HG02588 (cell line): ENCODE results near the gene PPAT.

Source experiments
- ATAC-seq: cut with Tn5 transposase; IDR thresholded peaks from one replicate; pipeline ENCODE4 v1.9.1; 2021; ENCODE audit warnings: mild to moderate bottlenecking, moderate library complexity; ENCODE audit not compliant: unreplicated experiment

The PPAT gene

GRCh38 chr4:56434599-56435139 lies 746 bp downstream of the PPAT start:
- ATAC-seq: peak; percentile 17

- no peak for ATAC-seq
Observed at GRCh38 chr4:56433280-56433679, 2.1 kb downstream of the PPAT start.

- no peak for ATAC-seq
Observed at GRCh38 chr4:56430203-56430602, 5.2 kb downstream of the PPAT start.

GRCh38 chr4:56427179-56427578 lies 8.2 kb downstream of the PPAT start:
- no peak for ATAC-seq

- peak; percentile 88 for ATAC-seq
Observed at GRCh38 chr4:56426273-56426672, 9.1 kb downstream of the PPAT start.

GRCh38 chr4:56425518-56425917 lies 9.9 kb downstream of the PPAT start:
- no peak for ATAC-seq

- ATAC-seq: no peak
Observed at GRCh38 chr4:56424697-56425514, 10.5 kb downstream of the PPAT start.

- no peak for ATAC-seq
Observed at GRCh38 chr4:56424176-56424575, 11.2 kb downstream of the PPAT start.

- ATAC-seq: no peak
Observed at GRCh38 chr4:56417396-56417795, 18.0 kb downstream of the PPAT start.

GRCh38 chr4:56416349-56416748 lies 19.1 kb downstream of the PPAT start:
- ATAC-seq: no peak

- no peak for ATAC-seq
Observed at GRCh38 chr4:56414135-56414670, 21.2 kb downstream of the PPAT start.

- no peak for ATAC-seq
Observed at GRCh38 chr4:56410247-56411062, 25.0 kb downstream of the PPAT start.

GRCh38 chr4:56409511-56410090 lies 25.8 kb downstream of the PPAT start:
- ATAC-seq: no peak

GRCh38 chr4:56408978-56409377 lies 26.4 kb downstream of the PPAT start:
- ATAC-seq: no peak

- ATAC-seq: no peak
Observed at GRCh38 chr4:56406151-56406550, 29.3 kb downstream of the PPAT start.

GRCh38 chr4:56405016-56405415 lies 30.4 kb downstream of the PPAT start:
- ATAC-seq: no peak

GRCh38 chr4:56400560-56400959 lies 34.9 kb downstream of the PPAT start:
- ATAC-seq: no peak

GRCh38 chr4:56391270-56391669 lies 44.1 kb downstream of the PPAT start:
- no peak for ATAC-seq

GRCh38 chr4:56389558-56389957 lies 45.9 kb downstream of the PPAT start:
- no peak for ATAC-seq

- ATAC-seq: no peak
Observed at GRCh38 chr4:56388306-56388705, 47.1 kb downstream of the PPAT start.
